Stimulated activated naive CD8-positive, alpha-beta T cell treated with anti-CD3 and anti-CD28 coated beads, Interleukin-15, Interleukin-2, amounts not matched to agents 100 U/mL and 50 U/mL, for 24 hours (primary cell): ENCODE results near the gene CTNNA2.

Source experiments
- ATAC-seq: fragments of 150-1000 bp; cut with Tn5 transposase; one replicate; pipeline ENCODE4 v1.10.0; 2021
- DNase-seq: peaks from one replicate; pipeline ENCODE4 v3.0.0; 2021

CTNNA2 gene

DNA sequence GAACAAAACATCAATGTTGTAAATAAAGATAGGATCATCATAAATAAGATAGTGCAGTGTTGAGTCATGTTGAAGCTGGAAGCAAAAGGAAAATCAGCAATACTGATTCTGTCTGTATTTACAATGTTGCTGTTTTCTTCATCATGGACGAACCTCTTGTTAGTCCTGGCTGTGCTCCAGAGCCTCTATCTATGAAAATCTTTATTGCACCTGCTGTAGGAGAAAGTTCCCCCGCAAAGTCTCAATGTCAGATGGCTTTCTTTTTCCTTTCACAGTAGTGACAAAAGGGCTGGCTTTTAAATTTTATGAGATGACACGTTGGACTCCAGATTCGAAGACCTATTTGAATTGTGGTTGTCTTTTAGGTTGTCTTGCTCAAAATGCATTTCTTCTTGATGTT lies 890.2 kb downstream of the CTNNA2 start:
- ATAC-seq (no peak), DNase-seq (no peak)

DNA sequence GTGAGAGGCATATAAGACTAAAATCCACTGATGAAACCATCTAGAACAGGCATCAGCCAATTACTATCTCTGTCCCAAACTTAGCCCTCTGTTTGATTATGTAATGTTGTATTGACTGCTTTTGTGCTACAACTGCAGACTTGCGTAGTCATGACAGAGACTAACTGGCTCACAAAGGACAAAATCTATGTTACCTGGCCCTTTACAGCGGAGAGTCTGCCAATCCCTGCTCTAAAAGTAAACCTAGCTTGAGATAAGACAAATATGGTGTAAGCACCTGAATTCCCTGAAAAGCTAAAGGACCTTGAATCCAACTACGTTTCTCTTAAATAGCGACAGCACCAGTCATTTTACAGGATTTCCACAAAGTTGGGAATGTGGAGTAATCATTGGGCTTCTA lies 894.5 kb downstream of the CTNNA2 start:
- DNase-seq (no peak), ATAC-seq (no peak)

DNA sequence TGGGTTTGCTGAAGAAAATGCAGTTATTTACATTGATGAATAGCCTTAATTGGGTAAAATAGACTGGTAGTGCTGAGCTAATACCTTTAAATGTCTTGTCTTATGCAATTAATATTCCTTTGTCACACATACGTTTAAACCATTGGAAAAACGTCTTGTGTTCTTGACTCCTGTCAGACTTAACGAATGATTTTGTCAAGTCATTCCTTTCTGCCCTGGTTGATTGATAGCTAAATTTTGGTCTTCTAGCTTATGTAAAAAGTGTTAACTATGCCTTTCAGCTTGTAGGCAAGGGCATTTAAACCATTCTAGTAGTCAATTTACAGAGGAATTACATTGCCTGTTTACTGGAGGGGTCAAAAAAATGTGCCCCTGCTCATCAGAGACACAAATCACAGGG lies 897.5 kb downstream of the CTNNA2 start:
- ATAC-seq = no peak
- no peak for DNase-seq

DNA sequence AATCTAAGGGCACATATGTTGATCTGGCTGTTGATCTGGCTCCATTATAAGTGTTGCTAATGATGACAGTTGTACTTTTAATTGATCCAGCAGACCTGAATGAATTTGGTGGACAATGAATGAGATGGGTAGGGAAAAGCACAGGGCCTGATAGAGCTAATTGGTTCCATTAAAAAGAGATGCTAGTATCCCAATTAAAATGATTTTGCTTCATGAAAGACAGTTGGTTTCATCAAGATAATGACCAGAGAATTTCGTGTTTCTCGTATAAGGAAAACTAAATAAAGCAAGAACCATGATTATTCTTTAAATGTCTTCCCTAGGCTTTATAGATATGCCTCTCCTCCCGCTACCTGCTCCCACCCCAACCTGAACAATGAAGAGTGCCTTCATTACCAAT lies 900.3 kb downstream of the CTNNA2 start:
- DNase-seq (no peak), ATAC-seq (no peak)

DNA sequence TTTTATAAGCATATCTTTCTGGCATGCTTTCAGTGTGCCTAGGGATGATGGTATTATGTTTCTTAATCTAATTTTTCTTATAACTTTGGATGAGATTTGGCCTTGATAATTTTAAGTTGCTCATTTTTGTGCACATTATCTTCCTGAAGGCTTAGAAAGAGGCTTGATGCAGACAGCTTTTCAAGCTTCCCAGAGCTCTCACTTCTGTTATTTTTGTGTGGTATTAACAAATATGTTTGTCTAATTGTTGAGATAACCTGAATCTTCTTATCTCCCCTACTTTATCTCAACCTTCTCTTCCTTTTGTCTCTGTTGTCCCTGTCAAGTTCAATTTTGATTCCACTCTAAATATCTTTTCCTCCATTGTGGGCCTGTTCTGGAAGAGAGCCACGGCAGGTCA lies 904.9 kb downstream of the CTNNA2 start:
- DNase-seq (no peak), ATAC-seq (no peak)

DNA sequence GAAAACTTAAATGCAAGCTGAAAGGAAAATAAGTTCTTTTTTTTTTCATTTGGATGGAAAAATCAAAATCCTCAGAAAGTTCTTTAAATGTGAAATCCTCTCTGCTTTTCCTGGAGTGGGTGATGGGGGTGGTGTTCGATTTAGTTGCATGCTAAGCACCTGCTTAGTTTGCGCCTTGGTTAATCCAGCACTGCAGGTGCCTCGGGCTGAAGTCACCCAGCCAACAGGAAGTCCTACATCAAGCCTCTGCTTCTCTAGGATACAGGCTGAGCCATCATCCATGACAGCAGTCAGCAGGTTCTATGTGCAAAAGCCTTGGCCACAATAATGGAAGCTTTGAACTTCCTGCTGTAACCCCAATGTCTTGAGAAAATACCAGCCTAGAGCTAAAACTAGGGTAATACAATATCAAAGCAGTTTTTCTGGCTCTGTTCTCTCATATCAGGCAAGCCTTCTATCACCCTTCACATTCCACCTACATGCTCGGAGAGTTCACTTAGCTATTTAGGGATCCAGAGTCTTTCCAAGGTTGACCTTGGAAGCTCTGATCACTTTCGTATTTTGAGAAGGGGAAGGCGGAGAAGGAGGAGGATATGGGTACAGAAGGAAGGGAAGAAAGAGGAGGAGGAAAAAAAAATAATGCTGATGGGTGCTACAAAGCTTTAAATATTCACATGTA lies 907.8 kb downstream of the CTNNA2 start:
- ATAC-seq = no peak
- no peak for DNase-seq

DNA sequence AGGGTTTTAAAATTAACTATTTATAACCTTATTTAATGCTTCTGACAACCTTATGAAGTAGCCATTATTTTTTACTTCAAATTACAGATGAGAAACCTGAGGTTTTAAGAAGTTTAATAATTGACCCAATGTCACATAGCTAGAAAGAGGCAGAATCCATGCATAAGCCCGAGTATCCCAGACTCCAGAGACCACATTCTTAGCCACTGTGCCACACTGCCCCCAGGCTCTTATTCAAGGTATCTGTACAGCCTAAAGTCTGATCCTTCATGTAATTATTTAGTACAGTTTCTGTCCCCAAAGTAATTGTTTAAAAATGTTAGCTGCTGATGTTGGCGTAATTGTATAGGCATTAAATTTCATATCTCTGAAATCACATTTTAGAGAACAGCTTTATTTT lies 916.4 kb downstream of the CTNNA2 start:
- no peak for DNase-seq
- no peak for ATAC-seq

DNA sequence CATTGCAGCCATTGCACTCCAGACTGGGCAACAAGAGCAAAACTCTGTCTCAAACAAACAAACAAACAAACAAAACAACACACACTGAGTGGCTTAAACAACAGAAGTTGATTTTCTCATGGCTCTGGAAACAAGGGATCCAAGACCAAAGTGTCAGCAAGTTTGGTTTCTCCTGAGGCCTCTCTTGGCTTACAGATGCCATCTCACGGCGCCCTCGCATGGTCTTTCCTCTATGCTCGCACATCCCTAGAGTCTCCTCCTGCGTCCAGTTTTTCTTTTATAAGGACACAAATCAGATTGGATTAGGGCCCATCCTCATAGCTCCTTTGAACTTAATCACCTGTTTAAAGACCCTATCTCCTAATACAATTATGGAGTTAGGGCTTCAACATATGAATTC lies 925.1 kb downstream of the CTNNA2 start:
- DNase-seq (no peak), ATAC-seq (no peak)

DNA sequence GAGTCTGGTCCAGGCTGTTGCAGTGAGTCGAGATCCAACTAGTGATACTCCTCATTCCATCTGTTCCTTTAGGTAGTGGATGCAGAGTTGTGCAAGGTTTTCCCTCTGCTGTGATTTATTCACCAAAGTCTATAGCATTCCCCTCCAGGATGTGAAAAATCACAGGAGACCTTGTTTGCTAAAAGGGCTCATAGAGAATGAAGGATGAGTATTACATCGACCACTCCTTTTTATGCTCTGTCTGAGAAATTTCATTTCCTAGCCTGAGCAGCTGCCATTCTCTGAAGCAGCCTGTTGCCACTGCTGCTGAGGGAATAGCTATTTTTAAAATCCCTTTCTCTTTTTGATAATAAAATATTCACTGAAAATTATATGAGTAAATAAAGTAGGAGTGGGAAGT lies 925.8 kb downstream of the CTNNA2 start:
- ATAC-seq (no peak), DNase-seq (no peak)

DNA sequence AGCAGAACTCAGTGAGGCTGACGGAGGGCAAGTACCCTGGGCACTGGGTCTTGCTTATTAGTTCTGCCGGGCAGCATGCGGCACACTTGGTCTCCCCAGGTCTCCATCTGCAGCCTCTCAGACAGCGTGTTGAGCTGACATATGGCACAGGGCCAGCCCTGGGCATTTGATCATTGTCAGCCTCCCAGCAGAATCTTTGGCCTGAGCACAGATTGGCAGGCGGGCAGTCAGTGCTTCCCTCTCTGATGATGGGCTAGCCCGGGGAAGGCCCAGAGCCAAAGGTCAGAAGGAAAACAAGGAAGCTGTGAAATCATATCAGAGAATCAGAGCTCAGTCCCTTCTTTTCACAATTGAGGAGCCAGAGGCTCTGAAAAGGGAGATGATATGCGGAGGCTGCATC lies 941.8 kb downstream of the CTNNA2 start:
- ATAC-seq = no peak
- DNase-seq = no peak

DNA sequence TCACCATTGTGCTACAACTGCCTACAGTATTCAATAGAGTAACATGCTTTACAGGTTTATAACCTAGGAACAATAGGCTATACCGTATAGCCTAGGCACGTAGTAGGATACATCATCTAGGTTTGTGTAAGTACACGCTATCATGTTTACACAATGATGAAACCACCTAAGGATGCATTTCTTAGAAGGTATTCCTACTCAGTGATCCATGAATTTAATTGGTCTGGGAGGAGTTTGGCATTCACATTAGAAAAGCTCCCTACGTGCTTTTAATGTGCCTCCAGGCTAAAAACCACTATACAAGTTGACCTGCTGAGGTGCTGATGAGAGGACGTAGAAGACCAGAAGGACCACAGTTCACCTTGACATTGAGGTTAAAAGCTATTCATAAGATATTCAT lies 946.2 kb downstream of the CTNNA2 start:
- DNase-seq (no peak), ATAC-seq (no peak)

DNA sequence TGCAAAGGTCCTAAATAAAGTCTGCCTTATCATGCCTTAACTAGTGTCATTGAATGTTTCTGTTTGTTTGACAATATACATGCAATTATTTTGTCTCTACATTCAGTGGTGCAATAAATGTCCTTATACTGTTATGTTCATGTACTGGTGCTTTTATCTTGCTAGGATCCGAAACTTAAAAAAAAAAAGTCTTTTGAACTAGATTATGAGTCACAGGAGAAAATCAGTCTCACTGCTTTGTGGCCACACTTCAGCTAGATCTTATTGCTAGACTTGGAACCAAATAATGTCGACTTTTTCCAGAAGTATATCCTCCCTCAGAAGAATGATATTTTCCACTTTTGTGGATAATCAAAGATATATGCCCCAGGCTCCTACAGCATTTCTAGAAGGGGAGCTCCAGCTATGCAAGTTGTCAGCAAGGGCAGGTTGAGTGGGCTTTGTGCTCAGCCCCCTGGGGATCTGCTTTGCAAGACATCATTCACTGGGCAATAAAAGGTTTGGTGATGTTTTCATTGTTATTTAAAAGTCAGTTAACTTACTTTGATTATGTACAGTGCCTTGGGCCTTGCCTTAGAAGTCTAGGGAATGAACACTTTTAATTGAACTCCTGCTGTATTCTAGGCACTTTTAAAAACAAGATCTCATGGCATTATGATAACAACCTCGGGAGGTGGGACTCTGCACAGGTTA lies 948.8 kb downstream of the CTNNA2 start:
- ATAC-seq = no peak

DNA sequence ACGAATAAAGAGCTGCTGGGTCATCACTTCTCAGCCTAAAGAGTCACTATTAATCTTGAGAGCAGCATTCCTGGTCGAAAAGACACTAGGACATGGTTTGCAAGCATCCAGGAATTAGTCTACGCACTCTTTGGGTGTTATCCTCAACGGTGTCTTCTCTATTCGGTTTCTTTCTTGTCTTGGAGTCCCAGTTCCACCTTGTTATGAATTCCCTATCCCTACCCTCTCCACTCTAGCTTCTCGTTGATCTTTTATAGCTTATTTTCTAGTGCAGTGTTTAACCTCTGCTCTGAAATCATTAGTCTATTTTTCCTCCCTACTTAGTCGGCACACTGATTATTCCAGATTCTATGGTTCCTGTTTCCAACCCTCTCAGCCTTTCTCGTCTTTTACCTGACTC lies 949.8 kb downstream of the CTNNA2 start:
- DNase-seq (no peak), ATAC-seq (no peak)

More for the DNA sequence above, 948.8 kb downstream of the CTNNA2 start:
- no peak for DNase-seq

DNA sequence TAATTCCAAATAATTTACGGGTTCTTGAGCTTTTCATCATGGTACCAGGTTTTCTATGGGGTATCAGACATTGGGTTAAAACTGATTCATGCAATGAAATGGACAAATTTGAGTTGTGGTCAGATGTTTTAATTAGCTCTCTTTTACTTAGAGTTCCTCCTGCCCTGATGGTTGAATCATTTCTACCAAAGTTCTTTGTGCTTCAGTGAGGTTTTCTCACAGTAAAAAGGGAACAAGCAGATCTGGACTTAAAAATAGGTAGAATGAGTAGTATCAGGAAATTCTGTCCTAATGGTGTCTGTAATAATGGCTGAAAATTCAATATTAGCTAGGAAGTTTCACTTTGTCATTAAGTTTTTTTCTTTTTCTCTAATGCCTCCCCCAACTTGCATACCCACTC lies 951.4 kb downstream of the CTNNA2 start:
- DNase-seq (no peak), ATAC-seq (no peak)

DNA sequence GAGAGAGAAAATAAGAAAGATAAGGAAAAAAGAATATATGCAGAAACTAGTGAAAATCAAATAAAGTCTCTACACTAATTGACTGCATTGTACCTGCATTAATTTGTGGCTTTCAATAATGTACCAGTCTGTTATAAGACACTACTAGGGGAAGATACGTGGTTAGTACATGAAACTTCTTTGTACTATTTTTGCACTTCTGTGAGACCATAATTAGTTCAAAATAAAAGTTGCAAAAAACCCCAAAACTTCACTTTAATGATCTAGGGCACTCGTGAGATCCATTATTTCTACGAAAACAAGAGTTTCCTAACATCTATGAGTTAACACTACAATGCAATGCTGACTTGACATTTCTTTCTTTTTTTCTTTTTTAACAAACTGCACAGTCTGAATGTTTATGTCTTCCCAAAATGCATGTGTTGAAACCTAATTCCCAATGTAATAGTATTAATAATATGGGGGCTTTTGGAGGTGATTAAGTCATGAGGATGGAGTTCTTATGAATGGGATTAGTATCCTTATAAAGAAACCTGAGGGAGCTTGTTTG lies 954.5 kb downstream of the CTNNA2 start:
- ATAC-seq (no peak), DNase-seq (no peak)

DNA sequence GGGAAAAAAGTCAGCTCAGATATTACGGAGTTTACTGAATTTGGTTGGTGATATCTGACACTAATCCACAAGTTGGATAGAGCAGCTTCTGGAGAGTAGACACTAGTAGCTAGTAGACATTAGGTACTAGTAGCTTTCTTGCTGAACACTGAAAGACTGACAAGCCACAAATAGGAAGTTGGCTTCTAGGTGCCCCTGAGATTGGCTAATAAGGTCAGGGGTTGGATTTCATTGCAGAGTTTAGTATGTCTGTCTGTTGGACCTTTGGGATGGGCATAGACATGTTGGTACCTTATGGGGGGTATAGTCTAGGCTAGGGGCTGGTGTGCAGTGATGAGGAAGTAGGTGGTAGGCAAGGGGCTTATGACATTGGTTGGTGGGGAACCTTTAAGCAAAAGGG lies 956.6 kb downstream of the CTNNA2 start:
- no peak for DNase-seq
- ATAC-seq = no peak

DNA sequence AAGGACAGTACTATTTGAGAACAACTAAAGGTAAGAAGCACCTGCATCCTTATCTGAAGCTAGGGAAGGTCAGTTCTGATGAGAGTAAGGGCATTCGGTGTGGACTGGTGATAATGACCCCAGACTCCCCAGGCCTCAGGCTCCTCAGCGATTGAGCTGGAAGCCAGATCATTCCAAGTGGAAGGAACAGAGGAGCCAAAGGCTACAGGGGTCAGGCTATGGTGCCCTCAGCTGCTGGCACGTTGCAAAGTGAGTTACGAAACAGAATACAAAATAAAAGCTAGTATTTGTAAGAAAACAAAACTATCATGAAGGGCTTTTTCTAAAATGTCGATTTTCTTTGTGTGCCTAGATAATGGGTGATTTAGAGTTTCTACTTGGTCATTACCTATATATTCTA lies 960.2 kb downstream of the CTNNA2 start:
- DNase-seq (no peak), ATAC-seq (no peak)

DNA sequence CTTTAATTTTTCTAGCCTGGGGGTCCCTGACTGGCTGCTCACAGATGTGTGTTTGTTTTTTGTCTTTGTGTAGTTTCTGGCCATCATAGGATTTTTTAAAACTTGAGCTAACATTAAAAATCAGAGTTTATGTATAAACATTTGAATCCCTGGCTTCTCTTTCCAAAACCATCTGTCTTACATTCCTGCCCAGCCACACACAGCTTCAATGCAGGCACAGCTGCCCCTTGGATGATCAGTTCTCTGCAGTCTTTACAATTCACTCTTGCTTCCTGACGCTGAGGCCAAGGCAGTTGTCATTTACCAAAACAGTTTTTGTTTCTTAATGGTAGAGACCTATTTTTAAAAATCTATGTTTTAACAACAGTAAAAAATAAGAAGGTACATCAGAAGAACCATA lies 960.9 kb downstream of the CTNNA2 start:
- DNase-seq (no peak), ATAC-seq (no peak)

DNA sequence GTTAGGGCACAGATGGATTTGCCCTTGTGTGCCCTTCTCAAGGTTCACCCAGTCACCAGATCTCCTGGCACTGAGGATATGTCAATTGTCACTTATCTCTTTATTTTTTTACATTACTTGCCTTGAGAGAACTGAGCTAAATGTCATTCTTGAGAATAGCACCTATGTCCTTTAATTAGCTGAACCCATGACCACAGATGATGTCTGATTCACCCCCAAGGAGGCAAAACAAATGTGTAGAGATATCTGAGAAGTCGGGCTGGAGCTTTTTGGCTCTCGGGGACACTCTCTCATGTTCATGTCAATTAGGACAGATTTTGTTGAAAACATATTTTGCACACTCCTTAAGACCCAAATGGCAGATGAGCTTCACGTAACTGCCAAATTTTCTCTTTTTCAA lies 963.1 kb downstream of the CTNNA2 start:
- no peak for ATAC-seq
- DNase-seq = no peak

DNA sequence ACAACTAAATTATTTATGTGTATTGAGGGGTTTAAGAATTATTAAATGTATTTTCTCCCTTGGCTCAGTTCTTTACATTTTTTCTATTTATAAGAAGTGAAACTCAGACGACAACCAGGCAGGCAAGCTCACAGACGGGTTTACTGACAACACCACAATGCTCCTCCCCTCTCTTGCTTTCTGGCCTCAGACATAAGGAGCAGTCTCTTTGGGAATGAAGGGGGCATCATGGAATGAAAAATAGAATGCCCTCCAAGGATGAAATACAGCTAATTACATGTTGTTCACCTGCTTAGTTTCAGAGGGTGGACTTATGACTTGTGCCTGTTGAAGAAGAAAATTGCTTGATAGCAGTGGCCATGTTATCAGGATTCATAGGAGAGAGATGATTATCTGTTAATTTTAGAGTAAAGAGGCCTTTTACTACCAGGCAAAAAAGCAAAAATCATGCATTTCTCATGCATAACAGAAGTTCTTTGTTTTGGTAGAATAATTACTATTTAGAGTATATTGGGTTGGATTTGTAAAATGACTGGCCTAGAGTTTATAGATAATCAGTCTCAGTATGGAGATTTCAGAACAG lies 963.8 kb downstream of the CTNNA2 start:
- ATAC-seq (no peak), DNase-seq (no peak)

DNA sequence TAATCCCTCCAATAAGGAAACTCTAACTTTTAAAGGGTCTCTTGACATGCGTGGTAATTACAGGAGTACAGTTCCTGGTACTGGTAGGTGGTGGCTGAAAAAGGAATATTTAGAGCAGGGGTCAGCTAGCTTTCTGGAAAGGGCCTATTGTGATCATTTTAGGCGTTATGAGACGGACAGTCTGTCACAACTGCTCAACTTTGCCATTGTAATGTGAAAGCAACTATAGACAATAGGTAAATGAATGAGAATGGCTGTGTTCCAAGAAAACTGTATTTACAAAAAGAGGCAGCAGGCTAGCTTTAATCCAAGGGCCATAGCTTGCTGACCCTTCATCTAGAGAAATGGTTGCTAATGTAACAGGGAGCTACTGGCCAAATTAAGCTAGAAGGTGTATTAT lies 969.4 kb downstream of the CTNNA2 start:
- no peak for DNase-seq
- ATAC-seq = no peak

DNA sequence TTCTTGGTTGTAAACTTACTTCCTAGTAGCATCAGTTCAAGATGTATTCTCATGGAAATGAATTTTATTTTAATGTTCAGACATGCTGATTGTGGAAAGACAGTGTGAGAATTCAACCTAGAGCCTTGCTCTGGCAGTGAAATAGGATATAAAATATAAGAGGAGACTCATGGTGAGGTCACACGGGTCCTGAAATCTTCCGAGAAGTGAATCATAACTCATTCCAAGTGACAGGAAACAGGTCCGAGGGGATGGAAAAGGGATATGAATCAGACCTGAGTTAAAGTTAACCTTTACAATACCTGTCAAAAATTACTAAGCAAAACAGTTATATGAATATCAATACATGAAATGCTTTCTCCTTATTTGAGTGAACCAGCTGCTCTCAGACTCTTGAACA lies 976.9 kb downstream of the CTNNA2 start:
- DNase-seq (no peak), ATAC-seq (no peak)

DNA sequence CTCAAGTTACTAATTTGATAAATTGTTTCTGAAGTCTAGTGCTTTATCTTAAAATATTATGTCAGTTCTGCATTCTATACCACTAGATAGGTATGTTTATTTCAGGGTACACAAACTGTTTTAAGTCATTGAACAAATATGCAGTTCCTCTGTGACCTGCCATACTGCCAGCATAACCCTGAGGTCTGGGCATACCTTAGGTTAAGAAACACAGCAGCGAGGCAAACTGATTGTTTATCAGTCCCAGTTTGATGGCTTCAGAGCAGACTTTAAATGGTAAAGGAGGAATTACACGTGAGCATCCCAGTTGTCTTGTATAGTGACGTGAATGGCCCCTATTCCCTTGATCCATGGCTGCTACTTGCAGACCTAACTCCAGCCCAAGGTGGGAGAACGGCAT lies 978.1 kb downstream of the CTNNA2 start:
- ATAC-seq (no peak), DNase-seq (no peak)

DNA sequence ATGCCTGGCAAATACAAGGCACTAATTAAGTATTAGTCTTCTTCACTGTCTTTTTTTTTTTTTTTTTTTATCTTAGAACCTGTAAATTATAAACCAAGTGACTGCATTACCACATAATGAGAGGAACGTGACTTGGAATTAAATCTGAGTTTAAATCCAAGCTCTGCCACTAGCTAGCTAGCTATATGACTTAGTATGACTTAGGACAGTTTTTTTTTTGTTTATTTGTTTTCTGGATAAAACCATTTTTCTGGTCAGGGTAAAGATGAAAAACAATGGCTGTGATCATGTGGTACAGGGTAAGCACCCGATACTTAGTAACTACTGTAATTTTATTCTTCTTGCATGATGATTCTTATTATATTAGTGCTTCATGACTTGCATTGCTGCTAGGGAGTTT lies 983.5 kb downstream of the CTNNA2 start:
- no peak for ATAC-seq
- no peak for DNase-seq
